Activated naive CD8-positive, alpha-beta T cell (primary cell): ENCODE measurements around the gene C12orf75.
A peak's percentile ranks its signal among the peaks of the same experiment; 100 is the strongest.

Experiments used
- H3K27ac Mint-ChIP-seq: one replicate; pipeline ENCODE4 v1.8.0; 2021; ENCODE audit warnings: mixed read lengths
- H3K27me3 Mint-ChIP-seq: one replicate; pipeline ENCODE4 v1.8.0; 2021; ENCODE audit warnings: mixed read lengths
- H3K36me3 Mint-ChIP-seq: one replicate; pipeline ENCODE4 v1.8.0; 2021; ENCODE audit warnings: mixed read lengths
- H3K4me1 Mint-ChIP-seq: one replicate; pipeline ENCODE4 v1.8.0; 2021; ENCODE audit warnings: low read depth, mixed read lengths
- H3K4me3 Mint-ChIP-seq: one replicate; pipeline ENCODE4 v1.8.0; 2021; ENCODE audit warnings: mild to moderate bottlenecking, mixed read lengths
- H3K9me3 Mint-ChIP-seq: one replicate; pipeline ENCODE4 v1.8.0; 2021; ENCODE audit warnings: low read depth, mixed read lengths

The C12orf75 gene

GRCh38 chr12:105330283-105330930 lies at the start of gene C12orf75:
C12orf75 (plus strand) TSS chr12:105330691; CDS start chr12:105330892, 201 bp downstream.
- H3K27ac Mint-ChIP-seq, result peak within 1 kb of the TSS; percentile 67
- no peaks in the 10 kb centered on the region for H3K36me3 Mint-ChIP-seq
- H3K27me3 Mint-ChIP-seq, result no peaks in the 10 kb centered on the region
- H3K9me3 Mint-ChIP-seq, result no peaks in the 10 kb centered on the region
- peak within 1 kb of the TSS; percentile 83 for H3K4me3 Mint-ChIP-seq
- H3K4me1 Mint-ChIP-seq, result peaks cover 46% of the 10 kb centered on the region

- H3K4me1 Mint-ChIP-seq, result no peaks in the 10 kb centered on the region
Measured at GRCh38 chr12:105280966-105281693, 49.4 kb upstream of the C12orf75 start.

GRCh38 chr12:105281694-105282049 lies 48.8 kb upstream of the C12orf75 start:
- Mint-ChIP-seq H3K9me3 (no peaks in the 10 kb centered on the region), H3K27me3 (peaks cover 4% of the 10 kb centered on the region), H3K36me3 (no peaks in the 10 kb centered on the region), H3K4me1 (no peaks in the 10 kb centered on the region), H3K27ac (no peak overlapping the region), H3K4me3 (no peak overlapping the region)

More at GRCh38 chr12:105280966-105281693, 49.4 kb upstream of the C12orf75 start:
- Mint-ChIP-seq H3K27me3 (peaks cover 3% of the 10 kb centered on the region), H3K36me3 (no peaks in the 10 kb centered on the region), H3K4me3 (no peak overlapping the region), H3K27ac (no peak overlapping the region), H3K9me3 (no peaks in the 10 kb centered on the region)

GRCh38 chr12:105285378-105285777 lies 45.1 kb upstream of the C12orf75 start:
- Mint-ChIP-seq H3K27me3 (peaks cover 3% of the 10 kb centered on the region), H3K4me1 (no peaks in the 10 kb centered on the region), H3K27ac (no peak overlapping the region), H3K36me3 (no peaks in the 10 kb centered on the region), H3K4me3 (no peak overlapping the region), H3K9me3 (no peaks in the 10 kb centered on the region)

GRCh38 chr12:105287408-105287807 lies 43.1 kb upstream of the C12orf75 start:
- H3K4me3 Mint-ChIP-seq, result no peak overlapping the region
- peaks cover 3% of the 10 kb centered on the region for H3K27me3 Mint-ChIP-seq
- H3K27ac Mint-ChIP-seq, result no peak overlapping the region
- H3K36me3 Mint-ChIP-seq, result no peaks in the 10 kb centered on the region
- H3K4me1 Mint-ChIP-seq, result no peaks in the 10 kb centered on the region
- H3K9me3 Mint-ChIP-seq, result no peaks in the 10 kb centered on the region

GRCh38 chr12:105288311-105288996 lies 42.0 kb upstream of the C12orf75 start:
- no peaks in the 10 kb centered on the region for H3K36me3 Mint-ChIP-seq
- no peak overlapping the region for H3K4me3 Mint-ChIP-seq
- no peaks in the 10 kb centered on the region for H3K9me3 Mint-ChIP-seq
- H3K27me3 Mint-ChIP-seq, result peaks cover 3% of the 10 kb centered on the region
- no peaks in the 10 kb centered on the region for H3K4me1 Mint-ChIP-seq
- no peak overlapping the region for H3K27ac Mint-ChIP-seq

GRCh38 chr12:105289114-105289904 lies 41.2 kb upstream of the C12orf75 start:
- Mint-ChIP-seq H3K36me3 (no peaks in the 10 kb centered on the region), H3K9me3 (no peaks in the 10 kb centered on the region), H3K27ac (no peak overlapping the region), H3K4me3 (no peak overlapping the region), H3K27me3 (peaks cover 3% of the 10 kb centered on the region), H3K4me1 (no peaks in the 10 kb centered on the region)

GRCh38 chr12:105291531-105291930 lies 39.0 kb upstream of the C12orf75 start:
- H3K4me1 Mint-ChIP-seq, result no peaks in the 10 kb centered on the region
- no peaks in the 10 kb centered on the region for H3K27me3 Mint-ChIP-seq
- no peak overlapping the region for H3K27ac Mint-ChIP-seq
- no peaks in the 10 kb centered on the region for H3K36me3 Mint-ChIP-seq
- no peaks in the 10 kb centered on the region for H3K9me3 Mint-ChIP-seq
- no peak overlapping the region for H3K4me3 Mint-ChIP-seq

GRCh38 chr12:105292705-105293104 lies 37.8 kb upstream of the C12orf75 start:
- no peak overlapping the region for H3K27ac Mint-ChIP-seq
- no peak overlapping the region for H3K4me3 Mint-ChIP-seq
- no peaks in the 10 kb centered on the region for H3K27me3 Mint-ChIP-seq
- no peaks in the 10 kb centered on the region for H3K36me3 Mint-ChIP-seq
- H3K9me3 Mint-ChIP-seq, result no peaks in the 10 kb centered on the region
- no peaks in the 10 kb centered on the region for H3K4me1 Mint-ChIP-seq

GRCh38 chr12:105293187-105293586 lies 37.3 kb upstream of the C12orf75 start:
- Mint-ChIP-seq H3K27me3 (no peaks in the 10 kb centered on the region), H3K4me1 (no peaks in the 10 kb centered on the region), H3K4me3 (no peak overlapping the region), H3K9me3 (peaks cover 3% of the 10 kb centered on the region), H3K36me3 (peaks cover 3% of the 10 kb centered on the region), H3K27ac (no peak overlapping the region)

GRCh38 chr12:105294161-105294560 lies 36.3 kb upstream of the C12orf75 start:
- Mint-ChIP-seq H3K27ac (no peak overlapping the region), H3K27me3 (no peaks in the 10 kb centered on the region)

GRCh38 chr12:105294886-105295479 lies 35.5 kb upstream of the C12orf75 start:
- no peak overlapping the region for H3K4me3 Mint-ChIP-seq
- H3K27me3 Mint-ChIP-seq, result no peaks in the 10 kb centered on the region
- peaks cover 3% of the 10 kb centered on the region for H3K9me3 Mint-ChIP-seq
- peaks cover 3% of the 10 kb centered on the region for H3K36me3 Mint-ChIP-seq
- no peaks in the 10 kb centered on the region for H3K4me1 Mint-ChIP-seq
- H3K27ac Mint-ChIP-seq, result no peak overlapping the region

More at GRCh38 chr12:105294161-105294560, 36.3 kb upstream of the C12orf75 start:
- Mint-ChIP-seq H3K4me3 (no peak overlapping the region), H3K9me3 (peaks cover 3% of the 10 kb centered on the region), H3K36me3 (peaks cover 3% of the 10 kb centered on the region), H3K4me1 (no peaks in the 10 kb centered on the region)

- Mint-ChIP-seq H3K36me3 (peaks cover 3% of the 10 kb centered on the region), H3K9me3 (peaks cover 3% of the 10 kb centered on the region), H3K27me3 (no peaks in the 10 kb centered on the region), H3K27ac (no peak overlapping the region), H3K4me3 (no peak overlapping the region), H3K4me1 (no peaks in the 10 kb centered on the region)
Measured at GRCh38 chr12:105296116-105297089, 34.1 kb upstream of the C12orf75 start.
